Colonic mucosa (tissue), 4 donors: Measurements from ENCODE around the gene POR. TPM values are rescaled to one million over a fixed set of nuclear protein-coding genes. Genes with fewer than 3 reads are reported as not detected.
"Not testable (repeated sequence)": the region's sequence is repeated elsewhere in the genome, so short reads cannot be mapped to it uniquely, and the experiment has no call there.

ENCODE experiments used
- DNase-seq: peaks from one replicate; pipeline ENCODE4 v3.0.0-alpha.2; 2020
- H3K27ac ChIP-seq: fragments of 200-600 bp; one replicate; pipeline ENCODE4 v1.8.0; 2021
- H3K27me3 ChIP-seq: fragments of 200-600 bp; one replicate; pipeline ENCODE4 v1.8.0; 2021
- H3K36me3 ChIP-seq: fragments of 200-600 bp; one replicate; pipeline ENCODE4 v1.8.0; 2021
- H3K4me1 ChIP-seq: fragments of 200-600 bp; one replicate; pipeline ENCODE4 v1.8.0; 2021; ENCODE audit warnings: mild to moderate bottlenecking
- H3K4me3 ChIP-seq: fragments of 200-600 bp; one replicate; pipeline ENCODE4 v1.8.0; 2021
- H3K9ac ChIP-seq, 2 donors: one replicate each; pipeline ENCODE4 v1.7.0; 2013; ENCODE audit warnings: control low read depth in 2 of 2, low read depth in 2 of 2, low read length in 2 of 2
- H3K9me3 ChIP-seq: fragments of 200-600 bp; one replicate; pipeline ENCODE4 v1.8.0; 2021
- intact Hi-C: fragments of 100-400 bp; cut with DNase I; formaldehyde crosslinking; loops from one replicate; pipeline ENCODE4 v1.14.1; 2022
- total RNA-seq, 2 donors: library from RNA; stranded (reverse); fragmentation: NEBNext Ultra II Directional in 1 of 2; extraction: Animal tissue kit (Norgen Biotek cat#: 25700) in 1 of 2; gene quantifications; one replicate each; pipeline ENCODE4 v1.2.1, GENCODE V29; 2021
- TF ChIP-seq, protein P1 (sequence below): fragments of 200-600 bp; IDR thresholded peaks from one replicate; pipeline ENCODE4 v1.8.0; 2022; ENCODE audit warnings: antibody characterized with exemption, mild to moderate bottlenecking
- donor health status: healthy.
- donor health status: DM: no; HTN: no; CAD: no.
- donor health status: DM: no; HTN: no; CAD: no.

The POR gene
- total RNA-seq, 2 donors from 2014 or later: 126 to 169 TPM

- TF ChIP-seq, protein P1, sequence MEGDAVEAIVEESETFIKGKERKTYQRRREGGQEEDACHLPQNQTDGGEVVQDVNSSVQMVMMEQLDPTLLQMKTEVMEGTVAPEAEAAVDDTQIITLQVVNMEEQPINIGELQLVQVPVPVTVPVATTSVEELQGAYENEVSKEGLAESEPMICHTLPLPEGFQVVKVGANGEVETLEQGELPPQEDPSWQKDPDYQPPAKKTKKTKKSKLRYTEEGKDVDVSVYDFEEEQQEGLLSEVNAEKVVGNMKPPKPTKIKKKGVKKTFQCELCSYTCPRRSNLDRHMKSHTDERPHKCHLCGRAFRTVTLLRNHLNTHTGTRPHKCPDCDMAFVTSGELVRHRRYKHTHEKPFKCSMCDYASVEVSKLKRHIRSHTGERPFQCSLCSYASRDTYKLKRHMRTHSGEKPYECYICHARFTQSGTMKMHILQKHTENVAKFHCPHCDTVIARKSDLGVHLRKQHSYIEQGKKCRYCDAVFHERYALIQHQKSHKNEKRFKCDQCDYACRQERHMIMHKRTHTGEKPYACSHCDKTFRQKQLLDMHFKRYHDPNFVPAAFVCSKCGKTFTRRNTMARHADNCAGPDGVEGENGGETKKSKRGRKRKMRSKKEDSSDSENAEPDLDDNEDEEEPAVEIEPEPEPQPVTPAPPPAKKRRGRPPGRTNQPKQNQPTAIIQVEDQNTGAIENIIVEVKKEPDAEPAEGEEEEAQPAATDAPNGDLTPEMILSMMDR: no peak
- no peak for DNase-seq
- intact Hi-C loops: no loop called here
- no peak overlapping the region for H3K4me3 ChIP-seq
- H3K27ac ChIP-seq: no peak overlapping the region
- H3K4me1 ChIP-seq: no peaks in the 10 kb centered on the region
- no peak overlapping the region for H3K9ac ChIP-seq
- H3K27me3 ChIP-seq: no peaks in the 10 kb centered on the region
- H3K36me3 ChIP-seq: no peaks in the 10 kb centered on the region
- no peaks in the 10 kb centered on the region for H3K9me3 ChIP-seq
Observed at GRCh38 chr7:75996476-75996875, 81.5 kb downstream of the POR start.

DNA sequence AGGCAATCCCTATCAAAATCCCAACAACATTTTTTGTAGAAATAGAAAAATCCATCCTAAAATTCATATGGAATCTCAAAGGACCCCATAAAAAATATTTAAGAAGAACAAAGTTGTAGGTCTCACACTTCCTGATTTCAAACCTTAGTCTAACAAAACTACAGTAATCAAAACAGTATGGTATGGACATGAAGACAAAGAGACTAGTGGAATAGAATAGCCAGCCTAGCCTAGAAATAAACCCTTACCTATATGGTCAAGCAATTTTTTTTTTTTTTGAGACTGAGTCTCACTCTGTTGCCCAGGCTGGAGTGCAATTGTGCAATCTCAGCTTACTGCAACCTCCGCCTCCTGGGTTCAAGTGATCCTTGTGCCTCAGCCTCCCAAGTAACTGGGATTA, 83.1 kb downstream of the POR start:
- Histone ChIP-seq H3K4me1 (no peaks in the 10 kb centered on the region), H3K27ac (no peak overlapping the region), H3K4me3 (no peak overlapping the region), H3K27me3 (no peaks in the 10 kb centered on the region), H3K9me3 (no peaks in the 10 kb centered on the region), H3K36me3 (no peaks in the 10 kb centered on the region), H3K9ac (no peak overlapping the region)
- no peak for DNase-seq
- intact Hi-C loops: no loop called here
- TF ChIP-seq, protein P1: no peak

GRCh38 chr7:76000566-76000965, 85.6 kb downstream of the POR start:
- Histone ChIP-seq H3K4me1 (no peaks in the 10 kb centered on the region), H3K36me3 (no peaks in the 10 kb centered on the region), H3K27ac (no peak overlapping the region), H3K4me3 (no peak overlapping the region), H3K27me3 (no peaks in the 10 kb centered on the region), H3K9me3 (no peaks in the 10 kb centered on the region), H3K9ac (no peak overlapping the region)
- TF ChIP-seq, protein P1: no peak
- intact Hi-C loops: no loop called here
- DNase-seq: no peak

- H3K9ac ChIP-seq: no peak overlapping the region
- no peak overlapping the region for H3K27ac ChIP-seq
- no peak for DNase-seq
- no peaks in the 10 kb centered on the region for H3K36me3 ChIP-seq
- H3K4me1 ChIP-seq: no peaks in the 10 kb centered on the region
- no peak overlapping the region for H3K4me3 ChIP-seq
- intact Hi-C loops: no loop called here
- H3K27me3 ChIP-seq: no peaks in the 10 kb centered on the region
- no peaks in the 10 kb centered on the region for H3K9me3 ChIP-seq
- TF ChIP-seq, protein P1: no peak
Observed at GRCh38 chr7:76002139-76002538, 87.2 kb downstream of the POR start.

DNA sequence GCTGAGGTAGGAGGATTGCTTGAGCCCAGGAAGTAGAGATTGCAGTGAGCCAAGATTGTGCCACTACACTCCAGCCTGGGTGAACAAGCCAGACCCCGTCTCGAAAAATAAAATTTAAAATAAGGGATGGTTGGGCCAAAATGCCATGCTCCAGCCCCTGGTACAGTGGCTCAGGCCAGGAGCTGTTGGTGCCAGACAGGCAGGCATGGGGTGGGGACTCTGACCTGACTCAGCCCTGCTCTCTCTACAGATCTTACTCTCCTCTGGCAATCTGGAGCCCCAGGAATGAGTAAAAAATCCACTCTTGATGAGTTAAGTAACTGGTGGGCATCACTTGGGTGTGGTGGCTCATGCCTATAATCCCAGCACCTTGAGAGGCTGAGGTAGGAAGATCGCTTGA, 87.9 kb downstream of the POR start:
- TF ChIP-seq, protein P1: no peak
- Histone ChIP-seq H3K9me3 (no peaks in the 10 kb centered on the region), H3K9ac (no peak overlapping the region), H3K36me3 (no peaks in the 10 kb centered on the region), H3K27me3 (no peaks in the 10 kb centered on the region), H3K27ac (no peak overlapping the region), H3K4me3 (no peak overlapping the region), H3K4me1 (no peaks in the 10 kb centered on the region)
- no peak for DNase-seq
- intact Hi-C loops: no loop called here

- DNase-seq: no peak
- TF ChIP-seq, protein P1: no peak
- Histone ChIP-seq H3K4me1 (no peaks in the 10 kb centered on the region), H3K4me3 (no peak overlapping the region), H3K9ac (no peak overlapping the region), H3K27ac (no peak overlapping the region), H3K9me3 (no peaks in the 10 kb centered on the region), H3K36me3 (no peaks in the 10 kb centered on the region), H3K27me3 (no peaks in the 10 kb centered on the region)
- intact Hi-C loops: no loop called here
Observed at GRCh38 chr7:76003351-76003750, 88.4 kb downstream of the POR start.

- H3K36me3 ChIP-seq, intact Hi-C loops: not testable (repeated sequence)
Observed at GRCh38 chr7:76005004-76005403, 90.0 kb downstream of the POR start.

More at GRCh38 chr7:76005004-76005403, 90.0 kb downstream of the POR start:
- not testable (repeated sequence) for H3K4me3 ChIP-seq, DNase-seq, H3K4me1 ChIP-seq, H3K9ac ChIP-seq, H3K9me3 ChIP-seq, H3K27ac ChIP-seq, H3K27me3 ChIP-seq
